ENCODE data around the gene RMI1. TPM values are rescaled to one million over a fixed set of nuclear protein-coding genes. Genes with fewer than 3 reads are reported as not detected.

RMI1 gene
- total and polyA plus RNA-seq, 10 of the 15 experiments (the other 5 are each of a cell fraction or from before 2014, with no cell fraction given) = 3.6 to 34.1 (median 16.1) TPM

DNA sequence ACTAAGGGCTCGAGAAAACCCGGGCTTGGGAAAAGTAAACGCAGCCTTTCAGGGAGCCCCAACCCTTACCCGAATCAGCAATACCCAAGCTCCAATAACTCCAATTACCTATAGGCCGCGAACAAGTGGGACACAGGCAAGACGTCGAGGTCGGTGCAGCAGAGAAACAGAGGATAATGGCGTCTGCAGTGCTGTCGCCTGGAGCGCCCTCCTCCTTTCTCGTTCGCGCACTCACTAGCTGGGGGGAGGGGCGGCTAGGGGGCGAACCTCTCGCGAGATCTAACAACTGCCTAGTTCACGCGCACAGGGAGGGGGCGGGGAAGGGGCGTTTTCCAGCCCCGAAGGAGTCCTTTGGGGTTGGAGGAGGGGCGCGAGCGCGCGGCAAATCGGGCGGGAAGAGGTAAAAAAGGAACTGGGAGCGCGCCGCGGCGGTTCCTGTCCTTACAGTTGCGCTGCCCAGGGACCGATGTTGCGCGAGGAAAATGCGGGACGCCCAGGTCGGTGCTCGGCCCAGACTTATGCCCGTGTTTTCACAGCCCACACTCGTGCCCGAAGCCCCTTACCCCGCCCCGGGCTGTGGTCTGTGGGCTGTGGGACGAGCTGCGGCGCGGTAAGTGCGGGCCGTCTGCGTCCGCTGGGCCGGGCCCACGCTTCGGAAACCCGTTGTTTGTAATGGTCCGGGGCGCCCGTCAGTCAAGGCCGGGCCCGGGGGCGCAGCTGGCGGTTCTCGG lies at the start of gene RMI1 (continued):
- peak; percentile 58; the same call in 1 of the 2 replicates for TF ChIP-seq MTA2 (IDR thresholded peaks at IDR 0.05; ENCODE audit: low read depth)
- no peak for TF ChIP-seq FOXK2 (IDR thresholded peaks at IDR 0.05)
- no peak for TF ChIP-seq SREBF1 (IDR thresholded peaks at IDR 0.05; ENCODE audit: low read length)
- peak; percentile 94 for TF ChIP-seq IKZF1 (conservative IDR thresholded peaks at IDR 0.05)
- no peak for TF ChIP-seq STAT1 (conservative IDR thresholded peaks at IDR 0.05)
- no peak for TF ChIP-seq TCF7 (IDR thresholded peaks at IDR 0.05; ENCODE audit: borderline replicate concordance)
- TF ChIP-seq MTA3 (IDR thresholded peaks at IDR 0.05; ENCODE audit: borderline replicate concordance, low read length) = no peak; the same call in 1 of the 2 replicates
- TF ChIP-seq NRF1 (conservative IDR thresholded peaks at IDR 0.05; ENCODE audit: low read depth, low read length) = no peak
- TF ChIP-seq POU2F2 (IDR thresholded peaks at IDR 0.05; ENCODE audit: borderline replicate concordance, low read depth, low read length) = peak; percentile 73; the same call in 2 of the 3 replicates
- peak; percentile 88 for TF ChIP-seq SPI1 (IDR thresholded peaks at IDR 0.05; ENCODE audit: borderline replicate concordance, insufficient read depth, low read depth, low read length)
- TF ChIP-seq BACH1 (IDR thresholded peaks at IDR 0.05; ENCODE audit: borderline replicate concordance) = peak; percentile 9; the same call in 1 of the 2 replicates
- peak; percentile 70; the same call in 1 of the 2 replicates for TF ChIP-seq TCF12 (IDR thresholded peaks at IDR 0.05; ENCODE audit: low read depth, low read length)
- TF ChIP-seq RCOR1 (conservative IDR thresholded peaks at IDR 0.05; ENCODE audit: low read depth, low read length) = peak; percentile 69; the same call in 1 of the 2 replicates
- TF ChIP-seq PAX5 (IDR thresholded peaks at IDR 0.05; ENCODE audit: borderline replicate concordance, low read depth, low read length) = 0 out of 2 replicates have a peak, but pooled peaks have one; percentile 11
- TF ChIP-seq YBX1 (IDR thresholded peaks at IDR 0.05) = no peak
- TF ChIP-seq KLF5 (IDR thresholded peaks at IDR 0.05; ENCODE audit: partially characterized antibody) = no peak
- peak; percentile 48; the same call in 1 of the 2 replicates for TF ChIP-seq NR2F1 (conservative IDR thresholded peaks at IDR 0.05)
- no peak for TF ChIP-seq NFYA (IDR thresholded peaks at IDR 0.05; ENCODE audit: borderline replicate concordance, low read depth, low read length)
- TF ChIP-seq, protein P1, sequence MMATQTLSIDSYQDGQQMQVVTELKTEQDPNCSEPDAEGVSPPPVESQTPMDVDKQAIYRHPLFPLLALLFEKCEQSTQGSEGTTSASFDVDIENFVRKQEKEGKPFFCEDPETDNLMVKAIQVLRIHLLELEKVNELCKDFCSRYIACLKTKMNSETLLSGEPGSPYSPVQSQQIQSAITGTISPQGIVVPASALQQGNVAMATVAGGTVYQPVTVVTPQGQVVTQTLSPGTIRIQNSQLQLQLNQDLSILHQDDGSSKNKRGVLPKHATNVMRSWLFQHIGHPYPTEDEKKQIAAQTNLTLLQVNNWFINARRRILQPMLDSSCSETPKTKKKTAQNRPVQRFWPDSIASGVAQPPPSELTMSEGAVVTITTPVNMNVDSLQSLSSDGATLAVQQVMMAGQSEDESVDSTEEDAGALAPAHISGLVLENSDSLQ (IDR thresholded peaks at IDR 0.05) = peak; percentile 95
- no peak for TF ChIP-seq HDAC6 (IDR thresholded peaks at IDR 0.05; ENCODE audit: unreplicated experiment)
- no peak for TF ChIP-seq NR2C2 (IDR thresholded peaks at IDR 0.05; ENCODE audit: borderline replicate concordance, control insufficient read depth, insufficient read length, low read depth)
- peak; percentile 88; the same call in 1 of the 2 replicates for TF ChIP-seq PAX8 (IDR thresholded peaks at IDR 0.05)
- 0 out of 2 replicates have a peak, but pooled peaks have one; percentile 35 for TF ChIP-seq NFIC (IDR thresholded peaks at IDR 0.05; ENCODE audit: low read depth, low read length)
- TF ChIP-seq, protein P2, sequence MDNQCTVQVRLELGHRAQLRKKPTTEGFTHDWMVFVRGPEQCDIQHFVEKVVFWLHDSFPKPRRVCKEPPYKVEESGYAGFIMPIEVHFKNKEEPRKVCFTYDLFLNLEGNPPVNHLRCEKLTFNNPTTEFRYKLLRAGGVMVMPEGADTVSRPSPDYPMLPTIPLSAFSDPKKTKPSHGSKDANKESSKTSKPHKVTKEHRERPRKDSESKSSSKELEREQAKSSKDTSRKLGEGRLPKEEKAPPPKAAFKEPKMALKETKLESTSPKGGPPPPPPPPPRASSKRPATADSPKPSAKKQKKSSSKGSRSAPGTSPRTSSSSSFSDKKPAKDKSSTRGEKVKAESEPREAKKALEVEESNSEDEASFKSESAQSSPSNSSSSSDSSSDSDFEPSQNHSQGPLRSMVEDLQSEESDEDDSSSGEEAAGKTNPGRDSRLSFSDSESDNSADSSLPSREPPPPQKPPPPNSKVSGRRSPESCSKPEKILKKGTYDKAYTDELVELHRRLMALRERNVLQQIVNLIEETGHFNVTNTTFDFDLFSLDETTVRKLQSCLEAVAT (IDR thresholded peaks at IDR 0.05) = 0 out of 2 replicates have a peak, but pooled peaks have one; percentile 75
- 0 out of 4 replicates have a peak, but pooled peaks of 1 of the 2 experiments have one; percentile 19 for TF ChIP-seq SRF (IDR thresholded peaks at IDR 0.05; ENCODE audit: low read depth in 2 of 2, low read length in 2 of 2)
- TF ChIP-seq, protein P3, sequence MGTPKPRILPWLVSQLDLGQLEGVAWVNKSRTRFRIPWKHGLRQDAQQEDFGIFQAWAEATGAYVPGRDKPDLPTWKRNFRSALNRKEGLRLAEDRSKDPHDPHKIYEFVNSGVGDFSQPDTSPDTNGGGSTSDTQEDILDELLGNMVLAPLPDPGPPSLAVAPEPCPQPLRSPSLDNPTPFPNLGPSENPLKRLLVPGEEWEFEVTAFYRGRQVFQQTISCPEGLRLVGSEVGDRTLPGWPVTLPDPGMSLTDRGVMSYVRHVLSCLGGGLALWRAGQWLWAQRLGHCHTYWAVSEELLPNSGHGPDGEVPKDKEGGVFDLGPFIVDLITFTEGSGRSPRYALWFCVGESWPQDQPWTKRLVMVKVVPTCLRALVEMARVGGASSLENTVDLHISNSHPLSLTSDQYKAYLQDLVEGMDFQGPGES (IDR thresholded peaks at IDR 0.05) = no peak
- TF ChIP-seq POLR2AphosphoS5 (IDR thresholded peaks at IDR 0.05; ENCODE audit: low read length) = peak; percentile 95
- TF ChIP-seq BMI1 (IDR thresholded peaks at IDR 0.05; ENCODE audit: borderline replicate concordance) = no peak
- peak; percentile 23; the same call in 1 of the 2 replicates for TF ChIP-seq TBL1XR1 (IDR thresholded peaks at IDR 0.05; ENCODE audit: low read depth, low read length)
- TF ChIP-seq FOS (IDR thresholded peaks at IDR 0.05; ENCODE audit: borderline replicate concordance, extremely low read depth, insufficient read length) = no peak
